Activated B cell treated with CpG ODN at 0.5 μM for 24 hours (primary cell): ENCODE results near the gene KIT. TPM values are rescaled to one million over a fixed set of nuclear protein-coding genes. Genes with fewer than 3 reads are reported as not detected.
"Not testable (repeated sequence)": the region's sequence is repeated elsewhere in the genome, so short reads cannot be mapped to it uniquely, and the experiment has no call there.

Experiments
- ATAC-seq: fragments of 200-7000 bp; cut with Tn5 transposase; one replicate; pipeline ENCODE4 v1.10.0; 2021; ENCODE audit warnings: low read depth, mild to moderate bottlenecking, moderate library complexity
- CTCF ChIA-PET: fragments of 350-600 bp; sonication (Branson Sonifier 250); formaldehyde crosslinking; loops from one replicate; lab custom pipeline; 2021; ENCODE audit warnings: antibody characterized with exemption; lab: Charles Lee
- POLR2A ChIA-PET: fragments of 350-600 bp; sonication (Branson Sonifier 250); formaldehyde crosslinking; loops from one replicate; lab custom pipeline; 2021; ENCODE audit warnings: antibody characterized with exemption; lab: Charles Lee
- DNase-seq: peaks from one replicate; pipeline ENCODE4 v3.0.0; 2022
- H3K27ac Mint-ChIP-seq: one replicate; pipeline ENCODE4 v1.8.0; 2020; ENCODE audit warnings: mixed read lengths
- H3K27me3 Mint-ChIP-seq: one replicate; pipeline ENCODE4 v1.8.0; 2021; ENCODE audit warnings: mixed read lengths
- H3K36me3 Mint-ChIP-seq: one replicate; pipeline ENCODE4 v1.8.0; 2021; ENCODE audit warnings: low read depth, mixed read lengths
- H3K4me1 Mint-ChIP-seq: one replicate; pipeline ENCODE4 v1.8.0; 2021; ENCODE audit warnings: mixed read lengths
- H3K4me3 Mint-ChIP-seq: one replicate; pipeline ENCODE4 v1.8.0; 2020; ENCODE audit warnings: mild to moderate bottlenecking, mixed read lengths
- H3K9me3 Mint-ChIP-seq: one replicate; pipeline ENCODE4 v1.8.0; 2020; ENCODE audit warnings: mixed read lengths
- CTCF ChIP-seq: fragments of 200-600 bp; IDR thresholded peaks from one replicate; pipeline ENCODE4 v1.8.0; 2022; ENCODE audit warnings: antibody characterized with exemption, mild to moderate bottlenecking
- intact Hi-C: fragments of 100-400 bp; cut with micrococcal nuclease; formaldehyde crosslinking; loops from one replicate; pipeline ENCODE4 v1.15.1; 2024
- total RNA-seq: library from RNA; stranded (reverse); gene quantifications from 2 replicates; pipeline ENCODE4 v1.2.3, GENCODE V29; 2022

Gene KIT
- total RNA-seq, 1 donor from 2014 or later = not detected

- Mint-ChIP-seq H3K9me3 (no peaks in the 10 kb centered on the region), H3K27ac (no peak overlapping the region), H3K27me3 (peaks cover 17% of the 10 kb centered on the region), H3K36me3 (no peaks in the 10 kb centered on the region), H3K4me3 (no peak overlapping the region), H3K4me1 (no peaks in the 10 kb centered on the region)
- intact Hi-C loops = no loop called here
- POLR2A ChIA-PET = no interaction called here
- TF ChIP-seq CTCF = no peak
- CTCF ChIA-PET = no interaction called here
- DNase-seq (no peak), ATAC-seq (no peak)
Measured at GRCh38 chr4:54626113-54626512, 31.6 kb upstream of the KIT start.

- H3K27me3 Mint-ChIP-seq = peaks cover 6% of the 10 kb centered on the region
- ATAC-seq = no peak
- no peaks in the 10 kb centered on the region for H3K4me1 Mint-ChIP-seq
- DNase-seq = no peak
- intact Hi-C loops = no loop called here
- H3K9me3 Mint-ChIP-seq = no peaks in the 10 kb centered on the region
- ChIA-PET POLR2A (no interaction called here), CTCF (no interaction called here)
- no peak for TF ChIP-seq CTCF
- no peak overlapping the region for H3K4me3 Mint-ChIP-seq
- H3K27ac Mint-ChIP-seq = no peak overlapping the region
- H3K36me3 Mint-ChIP-seq = no peaks in the 10 kb centered on the region
Measured at GRCh38 chr4:54632537-54632936, 25.2 kb upstream of the KIT start.

- ATAC-seq, intact Hi-C loops, H3K36me3 Mint-ChIP-seq, H3K9me3 Mint-ChIP-seq, H3K27me3 Mint-ChIP-seq, H3K4me1 Mint-ChIP-seq, DNase-seq, H3K27ac Mint-ChIP-seq, CTCF ChIA-PET, POLR2A ChIA-PET: not testable (repeated sequence)
- H3K4me3 Mint-ChIP-seq = peak overlapping the region; percentile 3
Measured at GRCh38 chr4:54633102-54633740, 24.5 kb upstream of the KIT start.

- peaks cover 2% of the 10 kb centered on the region for H3K27me3 Mint-ChIP-seq
- CTCF ChIA-PET = no interaction called here
- DNase-seq (no peak), ATAC-seq (no peak)
- intact Hi-C loops = no loop called here
- no peak for TF ChIP-seq CTCF
- H3K4me1 Mint-ChIP-seq = no peaks in the 10 kb centered on the region
- POLR2A ChIA-PET = no interaction called here
- no peaks in the 10 kb centered on the region for H3K9me3 Mint-ChIP-seq
- H3K36me3 Mint-ChIP-seq = no peaks in the 10 kb centered on the region
- no peak overlapping the region for H3K27ac Mint-ChIP-seq
- H3K4me3 Mint-ChIP-seq = no peak overlapping the region
Measured at GRCh38 chr4:54635318-54635717, 22.4 kb upstream of the KIT start.

- H3K4me1 Mint-ChIP-seq = no peaks in the 10 kb centered on the region
- no peak overlapping the region for H3K27ac Mint-ChIP-seq
- CTCF ChIA-PET = no interaction called here
- TF ChIP-seq CTCF = no peak
- POLR2A ChIA-PET = no interaction called here
- no peak overlapping the region for H3K4me3 Mint-ChIP-seq
- no peak for ATAC-seq
- no peak for DNase-seq
- no peaks in the 10 kb centered on the region for H3K36me3 Mint-ChIP-seq
- intact Hi-C loops = no loop called here
- H3K27me3 Mint-ChIP-seq = no peaks in the 10 kb centered on the region
- no peaks in the 10 kb centered on the region for H3K9me3 Mint-ChIP-seq
Measured at GRCh38 chr4:54637325-54637724, 20.4 kb upstream of the KIT start.

GRCh38 chr4:54641101-54641500, 16.7 kb upstream of the KIT start:
- H3K9me3 Mint-ChIP-seq, H3K4me3 Mint-ChIP-seq, ATAC-seq, H3K27ac Mint-ChIP-seq, CTCF ChIA-PET, POLR2A ChIA-PET, intact Hi-C loops, H3K36me3 Mint-ChIP-seq, H3K27me3 Mint-ChIP-seq, H3K4me1 Mint-ChIP-seq, DNase-seq: not testable (repeated sequence)
